Activated CD4-positive, alpha-beta memory T cell treated with anti-CD3 and anti-CD28 coated beads, Interleukin-2, amount 10 ng/mL, durations not matched to agents 7 days and 5 days (primary cell): Measurements from ENCODE around the gene PRPH. TPM values are rescaled to one million over a fixed set of nuclear protein-coding genes. Genes with fewer than 3 reads are reported as not detected.
"Not testable (repeated sequence)": the region's sequence is repeated elsewhere in the genome, so short reads cannot be mapped to it uniquely, and the experiment has no call there.

Experiments
- CTCF ChIA-PET: fragments of 350-600 bp; sonication (Branson Sonifier 250); formaldehyde crosslinking; loops from one replicate; lab custom pipeline; 2021; ENCODE audit warnings: antibody characterized with exemption, inconsistent platforms; lab: Charles Lee
- POLR2A ChIA-PET: fragments of 350-600 bp; sonication (Branson Sonifier 250); formaldehyde crosslinking; loops from one replicate; lab custom pipeline; 2021; ENCODE audit warnings: antibody characterized with exemption; lab: Charles Lee
- DNase-seq: peaks from one replicate; pipeline ENCODE4 v3.0.0-alpha.2; 2020
- H3K27ac Mint-ChIP-seq: one replicate; pipeline ENCODE4 v1.8.0; 2021; ENCODE audit warnings: mild to moderate bottlenecking, mixed read lengths
- H3K27me3 Mint-ChIP-seq: one replicate; pipeline ENCODE4 v1.8.0; 2021; ENCODE audit warnings: mixed read lengths
- H3K36me3 Mint-ChIP-seq: one replicate; pipeline ENCODE4 v1.8.0; 2021; ENCODE audit warnings: low read depth, mixed read lengths
- H3K4me1 Mint-ChIP-seq: one replicate; pipeline ENCODE4 v1.8.0; 2021; ENCODE audit warnings: mixed read lengths
- H3K4me3 Mint-ChIP-seq: one replicate; pipeline ENCODE4 v1.8.0; 2021; ENCODE audit warnings: mild to moderate bottlenecking, mixed read lengths
- H3K9me3 Mint-ChIP-seq: one replicate; pipeline ENCODE4 v1.8.0; 2021; ENCODE audit warnings: mixed read lengths
- total RNA-seq, 2 experiments: library from RNA; stranded (reverse); gene quantifications; one replicate each; pipeline ENCODE4 v1.2.3, GENCODE V29; 2021

Gene PRPH
- total RNA-seq, 2 experiments from 2014 or later, result 0.38 TPM; not detected in 1

- H3K27ac Mint-ChIP-seq, result peak overlapping the region; percentile 12
- no peaks in the 10 kb centered on the region for H3K27me3 Mint-ChIP-seq
- POLR2A ChIA-PET, result interaction anchor here (1.1 to 7.6 kb wide), 16 partner anchors 10 to 478 kb away, joined by 4 to 132 read pairs (median 8); partner anchors contain the start of genes SPATS2, TMBIM6, TROAP and TUBA1A
- peak overlapping the region; percentile 86 for H3K4me3 Mint-ChIP-seq
- DNase-seq, result no peak
- no peaks in the 10 kb centered on the region for H3K9me3 Mint-ChIP-seq
- H3K4me1 Mint-ChIP-seq, result peaks cover 43% of the 10 kb centered on the region
- H3K36me3 Mint-ChIP-seq, result peaks cover 30% of the 10 kb centered on the region
- CTCF ChIA-PET, result interaction anchor here (0.5 to 1.6 kb wide), 12 partner anchors 10 to 478 kb away, joined by 3 to 8 read pairs (median 4); partner anchors contain the start of genes TMBIM6 and TUBA1B
Measured at GRCh38 chr12:49263400-49263763, 31.6 kb upstream of the PRPH start.

GRCh38 chr12:49264466-49264872, 30.5 kb upstream of the PRPH start:
- Mint-ChIP-seq H3K4me1 (peaks cover 54% of the 10 kb centered on the region), H3K36me3 (peaks cover 41% of the 10 kb centered on the region), H3K9me3 (no peaks in the 10 kb centered on the region), H3K4me3 (peak overlapping the region; percentile 95), H3K27me3 (no peaks in the 10 kb centered on the region), H3K27ac (peak overlapping the region; percentile 95)
- DNase-seq, result no peak
- POLR2A ChIA-PET, result interaction anchor here (0.6 to 7.6 kb wide), 32 partner anchors 10 to 579 kb away, joined by 3 to 132 read pairs (median 5); partner anchors contain the start of genes BCDIN3D, LMBR1L, PRPH and RHEBL1
- CTCF ChIA-PET, result interaction anchor here (0.7 to 1.6 kb wide), 10 partner anchors 25 to 477 kb away, joined by 3 to 8 read pairs (median 4); partner anchors contain the start of genes TMBIM6 and TUBA1B

GRCh38 chr12:49264873-49265792, 29.8 kb upstream of the PRPH start, which contains the start of gene TUBA1C:
Gene TUBA1C (plus strand): TSS chr12:49265082. CDS start chr12:49265182, 100 bp downstream.
- ChIA-PET POLR2A (interaction anchor here (0.6 to 7.6 kb wide), 38 partner anchors 9 to 578 kb away, joined by 3 to 132 read pairs (median 4); partner anchors contain the start of genes BCDIN3D, KMT2D, LMBR1L and PRPH), CTCF (interaction anchor here (0.6 to 2.6 kb wide), 18 partner anchors 24 to 476 kb away, joined by 3 to 10 read pairs (median 4); partner anchors contain the start of genes PRPH, TMBIM6, TROAP and TUBA1A)
- Mint-ChIP-seq H3K27ac (peak within 1 kb of the TSS; percentile 95), H3K36me3 (peaks cover 47% of the 10 kb centered on the region), H3K9me3 (no peaks in the 10 kb centered on the region), H3K4me1 (peaks cover 56% of the 10 kb centered on the region), H3K27me3 (no peaks in the 10 kb centered on the region), H3K4me3 (peak within 1 kb of the TSS; percentile 95)
- peak; percentile 93 for DNase-seq

GRCh38 chr12:49269191-49269590, 25.8 kb upstream of the PRPH start:
- CTCF ChIA-PET, result interaction anchor here (1.0 to 1.8 kb wide), 4 partner anchors 20 to 77 kb away, joined by 3 to 4 read pairs (median 3); partner anchors contain the start of genes DNAJC22 and PRPH
- H3K27me3 Mint-ChIP-seq, DNase-seq, H3K4me3 Mint-ChIP-seq, H3K9me3 Mint-ChIP-seq: not testable (repeated sequence)
- H3K4me1 Mint-ChIP-seq, result peaks cover 45% of the 10 kb centered on the region
- H3K36me3 Mint-ChIP-seq, result peaks cover 75% of the 10 kb centered on the region
- peak overlapping the region; percentile 65 for H3K27ac Mint-ChIP-seq
- POLR2A ChIA-PET, result interaction anchor here (0.8 to 1.0 kb wide), 2 partner anchors 69 to 138 kb away, joined by 3 to 4 read pairs; partner anchors contain the start of gene TUBA1B

GRCh38 chr12:49272790-49273725, 21.9 kb upstream of the PRPH start:
- Mint-ChIP-seq H3K27me3 (no peaks in the 10 kb centered on the region), H3K4me3 (no peak overlapping the region), H3K36me3 (peaks cover 58% of the 10 kb centered on the region), H3K4me1 (peaks cover 24% of the 10 kb centered on the region), H3K27ac (no peak overlapping the region), H3K9me3 (no peaks in the 10 kb centered on the region)
- ChIA-PET CTCF (no interaction called here), POLR2A (interaction anchor here (0.9 to 3.5 kb wide), 3 partner anchors 9 to 83 kb away, joined by 3 to 18 read pairs (median 9); partner anchors contain the start of gene TUBA1C)
- DNase-seq, result no peak

- peaks cover 53% of the 10 kb centered on the region for H3K36me3 Mint-ChIP-seq
- H3K27me3 Mint-ChIP-seq, result no peaks in the 10 kb centered on the region
- H3K9me3 Mint-ChIP-seq, result no peaks in the 10 kb centered on the region
- ChIA-PET CTCF (no interaction called here), POLR2A (interaction anchor here (0.6 to 3.5 kb wide), 5 partner anchors 9 to 319 kb away, joined by 3 to 18 read pairs (median 4); partner anchors contain the start of genes PRPH and TUBA1C)
- no peak overlapping the region for H3K4me3 Mint-ChIP-seq
- no peak overlapping the region for H3K27ac Mint-ChIP-seq
- peaks cover 17% of the 10 kb centered on the region for H3K4me1 Mint-ChIP-seq
- DNase-seq, result no peak
Measured at GRCh38 chr12:49273726-49274395, 21.1 kb upstream of the PRPH start.

GRCh38 chr12:49274396-49275069, 20.4 kb upstream of the PRPH start:
- POLR2A ChIA-PET, result interaction anchor here (0.6 to 3.5 kb wide), 4 partner anchors 10 to 318 kb away, joined by 3 to 18 read pairs (median 6); partner anchors contain the start of genes PRPH and TUBA1C
- CTCF ChIA-PET, result interaction anchor here (1.3 kb wide), 1 partner anchor 84 kb away, joined by 4 read pairs; no protein-coding TSS in a partner anchor
- no peak overlapping the region for H3K27ac Mint-ChIP-seq
- peaks cover 46% of the 10 kb centered on the region for H3K36me3 Mint-ChIP-seq
- peaks cover 10% of the 10 kb centered on the region for H3K4me1 Mint-ChIP-seq
- no peaks in the 10 kb centered on the region for H3K9me3 Mint-ChIP-seq
- H3K4me3 Mint-ChIP-seq, result no peak overlapping the region
- DNase-seq, result no peak
- peaks cover 4% of the 10 kb centered on the region for H3K27me3 Mint-ChIP-seq

- CTCF ChIA-PET, result interaction anchor here (1.4 kb wide), 2 partner anchors 10 to 65 kb away, joined by 3 to 5 read pairs; no protein-coding TSS in a partner anchor
- Mint-ChIP-seq H3K4me3 (no peak overlapping the region), H3K27ac (no peak overlapping the region), H3K9me3 (no peaks in the 10 kb centered on the region), H3K27me3 (peaks cover 13% of the 10 kb centered on the region), H3K36me3 (peaks cover 26% of the 10 kb centered on the region), H3K4me1 (no peaks in the 10 kb centered on the region)
- DNase-seq, result no peak
- POLR2A ChIA-PET, result interaction anchor here (1.2 to 3.5 kb wide), 5 partner anchors 10 to 90 kb away, joined by 4 to 16 read pairs (median 4); partner anchors contain the start of genes TUBA1A and TUBA1C
Measured at GRCh38 chr12:49276304-49277290, 18.4 kb upstream of the PRPH start.

- peaks cover 14% of the 10 kb centered on the region for H3K27me3 Mint-ChIP-seq
- CTCF ChIA-PET, result interaction anchor here (1.4 kb wide), 2 partner anchors 10 to 65 kb away, joined by 3 to 5 read pairs; no protein-coding TSS in a partner anchor
- no peaks in the 10 kb centered on the region for H3K4me1 Mint-ChIP-seq
- H3K36me3 Mint-ChIP-seq, result peaks cover 21% of the 10 kb centered on the region
- H3K27ac Mint-ChIP-seq, result no peak overlapping the region
- POLR2A ChIA-PET, result interaction anchor here (1.2 to 2.4 kb wide), 4 partner anchors 11 to 89 kb away, joined by 4 to 16 read pairs (median 4); partner anchors contain the start of genes TUBA1A and TUBA1C
- H3K4me3 Mint-ChIP-seq, result no peak overlapping the region
- no peak for DNase-seq
- H3K9me3 Mint-ChIP-seq, result no peaks in the 10 kb centered on the region
Measured at GRCh38 chr12:49277466-49277865, 17.5 kb upstream of the PRPH start.
